ENCODE results near the gene FOXL3. TPM values are rescaled to one million over a fixed set of nuclear protein-coding genes. Genes with fewer than 3 reads are reported as not detected.

Gene FOXL3
- total and polyA plus RNA-seq, 7 donors: not detected

- 94 to 97% (median 95%) methylated on average over 2 of the region's 2 CpGs for WGBS, 3 donors
- ATAC-seq (no peak), DNase-seq (no peak)
- Histone ChIP-seq H3K27ac (no peak overlapping the region), H3K36me3 (ENCODE audit: insufficient read depth in 1 of 2, low read depth in 1 of 2) (no peaks in the 10 kb centered on the region), H3K27me3 (ENCODE audit: insufficient read depth in 3 of 3, low read length in 2 of 3) (peaks cover 0 to 34% (median 5%) of the 10 kb centered on the region in 3 donors), H3K4me3 (no peak overlapping the region), H3K9me3 (no peaks in the 10 kb centered on the region), H3K4me1 (no peaks in the 10 kb centered on the region)
- intact Hi-C loops (cut with DNase I): loop anchor here (5.0 to 10.0 kb wide), 3 partner anchors 317 to 555 kb away; partner anchors contain the start of gene GET4 (in 2 of the 2)
- no peak for TF ChIP-seq CTCF (IDR thresholded peaks at IDR 0.05)
These were observed 30.3 kb downstream of the FOXL3 start for GRCh38 chr7:320297-320696.

- intact Hi-C loops (cut with DNase I): loop anchor here (2.0 to 10.0 kb wide), 4 partner anchors 315 to 553 kb away; partner anchors contain the start of gene GET4 (in 2 of the 2)
- 9 to 14% (median 9%) methylated on average over 36 to 45 of the region's 45 CpGs for WGBS, 3 donors
- DNase-seq (peak; percentile 72 to 85), ATAC-seq (peak; percentile 90 to 94 (median 92))
- Histone ChIP-seq H3K27me3 (ENCODE audit: insufficient read depth in 3 of 3, low read length in 2 of 3) (peaks cover 0 to 21% (median 0%) of the 10 kb centered on the region in 3 donors), H3K4me3 (no peak overlapping the region), H3K4me1 (no peaks in the 10 kb centered on the region), H3K36me3 (ENCODE audit: insufficient read depth in 1 of 2, low read depth in 1 of 2) (no peaks in the 10 kb centered on the region), H3K27ac (no peak overlapping the region), H3K9me3 (no peaks in the 10 kb centered on the region)
- peak; percentile 94 for TF ChIP-seq CTCF (IDR thresholded peaks at IDR 0.05)
These were observed 32.2 kb downstream of the FOXL3 start for GRCh38 chr7:322111-322671.

- H3K4me3 ChIP-seq: no peak overlapping the region
- no peak overlapping the region for H3K27ac ChIP-seq
- H3K36me3 ChIP-seq (ENCODE audit: insufficient read depth in 1 of 2, low read depth in 1 of 2): no peaks in the 10 kb centered on the region
- intact Hi-C loops (cut with DNase I): loop anchor here (2.0 to 10.0 kb wide), 4 partner anchors 315 to 552 kb away; partner anchors contain the start of gene GET4 (in 2 of the 2)
- no peaks in the 10 kb centered on the region for H3K9me3 ChIP-seq
- no peaks in the 10 kb centered on the region for H3K4me1 ChIP-seq
- ATAC-seq (no peak), DNase-seq (no peak)
- 89 to 95% (median 91%) methylated on average over 6 of the region's 6 CpGs for WGBS, 3 donors
- peaks cover 0 to 18% (median 0%) of the 10 kb centered on the region in 3 donors for H3K27me3 ChIP-seq (ENCODE audit: insufficient read depth in 3 of 3, low read length in 2 of 3)
- TF ChIP-seq CTCF (IDR thresholded peaks at IDR 0.05): no peak
These were observed 32.7 kb downstream of the FOXL3 start for GRCh38 chr7:322708-323111.

GRCh38 chr7:323410-323809 is 33.4 kb downstream of the FOXL3 start:
- WGBS, 3 donors: 47 to 54% (median 53%) methylated on average over 10 of the region's 10 CpGs
- intact Hi-C loops (cut with DNase I): loop anchor here (2.0 to 10.0 kb wide), 4 partner anchors 314 to 551 kb away; partner anchors contain the start of gene GET4 (in 2 of the 2)
- no peak overlapping the region for H3K4me3 ChIP-seq
- ATAC-seq (no peak), DNase-seq (no peak)
- no peak for TF ChIP-seq CTCF (IDR thresholded peaks at IDR 0.05)
- no peak overlapping the region for H3K27ac ChIP-seq
- no peaks in the 10 kb centered on the region for H3K9me3 ChIP-seq
- H3K27me3 ChIP-seq (ENCODE audit: insufficient read depth in 3 of 3, low read length in 2 of 3): peaks cover 0 to 11% (median 0%) of the 10 kb centered on the region in 3 donors
- H3K4me1 ChIP-seq: no peaks in the 10 kb centered on the region
- H3K36me3 ChIP-seq (ENCODE audit: insufficient read depth in 1 of 2, low read depth in 1 of 2): no peaks in the 10 kb centered on the region

All from psoas muscle (tissue), 8 donors.